OCI-LY7 (cell line): ENCODE measurements around the gene HABP4.

ENCODE experiments used
- CTCF ChIP-seq: fragments of 200-600 bp; sonication (generic); conservative IDR thresholded peaks from 2 replicates; pipeline ENCODE4 v1.5.1; 2014; ENCODE audit warnings: mild to moderate bottlenecking, antibody characterized with exemption, low read length, moderate library complexity, mixed read lengths
- EZH2phosphoT487 ChIP-seq: fragments of 200-600 bp; sonication (generic); IDR thresholded peaks from 2 replicates; pipeline ENCODE4 v1.6.1; 2018; ENCODE audit warnings: low read depth, borderline replicate concordance, mild to moderate bottlenecking, mixed run types, antibody characterized with exemption, low read length, moderate library complexity, mixed read lengths

DNA sequence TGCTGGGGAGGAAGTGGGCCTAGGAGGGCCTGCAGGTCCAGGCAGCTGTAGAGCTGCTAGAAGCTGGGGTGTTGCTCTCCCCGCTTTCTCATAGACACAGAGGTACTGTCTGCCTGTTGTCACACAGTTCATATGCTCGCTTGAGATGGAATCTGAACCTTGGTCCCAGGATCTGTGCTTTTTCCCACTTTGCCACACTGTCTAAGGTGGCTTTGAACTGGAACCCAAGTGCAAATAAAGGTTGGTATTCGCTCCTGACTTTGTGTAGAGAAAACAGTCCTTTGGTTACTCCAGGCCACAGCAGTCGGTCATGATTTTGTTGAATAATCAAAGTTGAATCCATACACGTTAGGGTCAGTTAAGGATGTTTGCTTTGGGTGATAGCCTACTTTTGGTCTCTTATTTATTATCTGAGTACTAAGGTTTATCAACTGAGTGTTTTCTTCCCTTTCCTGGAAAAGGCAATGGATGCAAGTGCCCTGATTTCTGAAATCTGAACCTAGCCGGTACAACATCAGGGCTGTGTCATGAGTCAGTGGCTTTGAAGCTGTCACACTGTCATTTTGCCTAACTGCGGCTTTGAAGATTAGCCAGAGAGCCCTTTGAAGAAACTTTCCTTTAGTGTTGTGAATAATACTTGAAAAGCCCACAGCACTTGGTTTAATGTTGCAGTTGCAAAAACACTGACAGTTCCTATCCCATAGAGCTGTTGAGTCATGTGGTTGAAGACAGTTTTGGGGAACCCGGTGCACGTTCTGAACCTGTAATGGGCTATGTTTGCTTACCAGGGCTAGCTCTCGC lies 41.3 kb downstream of the HABP4 start:
- TF ChIP-seq EZH2phosphoT487 (no peak), CTCF (no peak)
